Fibroblast of lung (primary cell): ENCODE data around the gene DDX50.
"Not testable (repeated sequence)": the region's sequence is repeated elsewhere in the genome, so short reads cannot be mapped to it uniquely, and the experiment has no call there.

Experiments
- CTCF ChIP-seq, 2 donors: IDR thresholded peaks in 1 of 2; conservative IDR thresholded peaks in 1 of 2; 1 replicate in 1 of 2; 2 replicates in 1 of 2; pipeline ENCODE4 v1.5.1; 2011 to 2012; ENCODE audit warnings: low read length in 2 of 2, control low read depth in 1 of 2, inconsistent platforms in 1 of 2, low read depth in 1 of 2, mild to moderate bottlenecking in 1 of 2
- EZH2 ChIP-seq: IDR thresholded peaks from 2 replicates; pipeline ENCODE4 v1.5.1; 2012; ENCODE audit warnings: low read length, control low read depth, mild to moderate bottlenecking; ENCODE audit errors: missing control alignments

GRCh38 chr10:68929157-68929556 lies 28.0 kb downstream of the DDX50 start:
- not testable (repeated sequence) for TF ChIP-seq CTCF (conservative IDR thresholded peaks at IDR 0.05 in 1 of 2, IDR thresholded peaks at IDR 0.05 in 1 of 2; ENCODE audit: low read depth in 1 of 2, low read length in 2 of 2); EZH2
